ENCODE results near the gene AJUBA.
"Not testable (repeated sequence)": the region's sequence is repeated elsewhere in the genome, so short reads cannot be mapped to it uniquely, and the experiment has no call there.

The AJUBA gene

GRCh38 chr14:23006544-23007419, 24.4 kb upstream of the AJUBA start:
- peak; percentile 97 for DNase-seq (ENCODE audit: low read depth)

GRCh38 chr14:23006188-23006534, 23.8 kb upstream of the AJUBA start:
- DNase-seq (ENCODE audit: low read depth) = no peak

- no peak for DNase-seq (ENCODE audit: low read depth)
These were observed 23.3 kb upstream of the AJUBA start for GRCh38 chr14:23005451-23006187.

- not testable (repeated sequence) for DNase-seq (ENCODE audit: low read depth)
These were observed 21.9 kb upstream of the AJUBA start for GRCh38 chr14:23004274-23004673.

- DNase-seq (ENCODE audit: low read depth) = no peak
These were observed 20.2 kb upstream of the AJUBA start for GRCh38 chr14:23002592-23002991.

- no peak for DNase-seq (ENCODE audit: low read depth)
These were observed 18.5 kb upstream of the AJUBA start for GRCh38 chr14:23000860-23001259.

- DNase-seq (ENCODE audit: low read depth) = no peak
These were observed 16.1 kb upstream of the AJUBA start for GRCh38 chr14:22998329-22999012.

- no peak for DNase-seq (ENCODE audit: low read depth)
These were observed 15.4 kb upstream of the AJUBA start for GRCh38 chr14:22997676-22998323.

- DNase-seq (ENCODE audit: low read depth) = no peak
These were observed 14.7 kb upstream of the AJUBA start for GRCh38 chr14:22996768-22997654.

- no peak for DNase-seq (ENCODE audit: low read depth)
These were observed 13.7 kb upstream of the AJUBA start for GRCh38 chr14:22995889-22996625.

GRCh38 chr14:22994762-22995275, 12.5 kb upstream of the AJUBA start:
- DNase-seq (ENCODE audit: low read depth) = no peak

- DNase-seq (ENCODE audit: low read depth) = no peak
These were observed 11.2 kb upstream of the AJUBA start for GRCh38 chr14:22993517-22993916.

GRCh38 chr14:22991852-22992251, 9.5 kb upstream of the AJUBA start:
- no peak for DNase-seq (ENCODE audit: low read depth)

- DNase-seq (ENCODE audit: low read depth) = no peak
These were observed 4.9 kb upstream of the AJUBA start for GRCh38 chr14:22987291-22987690.

GRCh38 chr14:22986508-22987054, 4.2 kb upstream of the AJUBA start:
- peak; percentile 84 for DNase-seq (ENCODE audit: low read depth)

GRCh38 chr14:22985894-22986507, 3.6 kb upstream of the AJUBA start:
- DNase-seq (ENCODE audit: low read depth) = no peak

GRCh38 chr14:22984959-22985658, 2.8 kb upstream of the AJUBA start:
- no peak for DNase-seq (ENCODE audit: low read depth)

- DNase-seq (ENCODE audit: low read depth) = no peak
These were observed 375 bp downstream of the AJUBA start for GRCh38 chr14:22981876-22982476.

All from T follicular helper cell (primary cell).